ENCODE data around the gene SLC16A6.
"Not testable (repeated sequence)": the region's sequence is repeated elsewhere in the genome, so short reads cannot be mapped to it uniquely, and the experiment has no call there.

Gene SLC16A6

DNA sequence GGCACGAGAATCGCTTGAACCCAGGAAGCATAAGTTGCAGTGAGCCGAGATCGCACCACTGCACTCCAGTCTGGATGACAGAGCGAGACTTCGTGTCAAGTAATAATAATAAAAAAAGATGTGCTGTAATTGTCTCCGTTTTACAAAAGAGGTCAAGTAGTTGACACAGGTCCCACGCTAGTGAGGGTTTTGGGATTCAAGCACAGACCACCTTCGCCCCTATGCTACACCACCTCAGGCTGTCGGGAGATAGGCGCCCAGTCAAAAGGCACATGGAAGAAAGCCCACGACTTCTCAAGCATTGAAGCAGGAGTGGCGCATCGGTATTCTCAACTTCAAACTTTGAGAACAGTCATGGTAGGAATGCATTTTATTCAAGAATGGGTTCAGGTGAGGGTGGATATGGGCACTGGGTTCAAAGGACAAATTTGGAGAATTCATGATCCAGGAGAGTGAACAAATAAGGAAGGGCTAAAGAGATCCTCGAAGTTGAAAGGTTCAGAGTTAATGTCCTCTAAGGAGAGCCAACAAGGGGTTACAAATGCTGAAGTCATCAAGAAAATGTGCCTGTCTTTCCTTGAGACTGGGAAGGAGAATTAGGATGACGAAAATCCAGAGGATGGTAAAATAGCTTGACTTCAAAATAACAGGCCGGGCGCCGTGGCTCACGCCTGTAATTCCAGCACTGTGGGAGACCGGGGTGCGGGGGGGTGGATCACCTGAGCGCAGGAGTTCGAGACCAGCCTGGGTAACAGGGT lies 44.5 kb downstream of the SLC16A6 start:
- no peak for DNase-seq

DNA sequence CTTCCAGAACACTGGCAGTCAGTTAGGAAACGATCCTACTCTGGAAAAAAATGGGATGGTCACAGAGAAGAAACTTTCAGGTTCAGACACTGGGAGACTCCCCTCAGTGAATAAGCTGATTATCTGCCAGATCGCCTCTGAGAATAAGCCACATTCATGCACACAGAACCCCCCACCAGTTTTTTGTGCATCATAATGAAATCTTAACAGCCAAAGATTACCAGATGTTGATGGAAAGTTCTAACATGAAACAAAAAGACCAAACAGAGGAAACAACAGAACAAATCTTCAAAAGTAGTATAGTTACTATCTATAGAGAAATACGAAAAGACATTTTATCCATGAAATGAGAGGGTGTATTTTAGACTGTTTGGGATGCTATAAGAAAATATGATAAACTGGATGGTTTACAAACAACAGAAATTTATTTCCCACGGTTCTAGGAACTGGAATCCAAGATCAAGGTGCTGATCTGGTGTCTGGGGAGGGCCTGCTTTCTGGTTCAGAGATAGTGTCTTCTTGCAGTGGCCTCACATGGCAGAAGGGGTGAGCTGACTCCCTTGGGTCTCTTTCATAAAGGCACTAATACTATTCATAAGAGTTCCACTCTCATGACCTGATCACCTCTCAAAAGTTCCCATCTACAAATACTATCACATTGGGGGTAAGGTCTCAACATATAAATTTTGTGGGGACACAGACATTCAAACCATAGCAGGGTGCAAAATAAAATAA lies 51.1 kb downstream of the SLC16A6 start:
- peak in 1 of 5 experiments; percentile 62 for DNase-seq

DNA sequence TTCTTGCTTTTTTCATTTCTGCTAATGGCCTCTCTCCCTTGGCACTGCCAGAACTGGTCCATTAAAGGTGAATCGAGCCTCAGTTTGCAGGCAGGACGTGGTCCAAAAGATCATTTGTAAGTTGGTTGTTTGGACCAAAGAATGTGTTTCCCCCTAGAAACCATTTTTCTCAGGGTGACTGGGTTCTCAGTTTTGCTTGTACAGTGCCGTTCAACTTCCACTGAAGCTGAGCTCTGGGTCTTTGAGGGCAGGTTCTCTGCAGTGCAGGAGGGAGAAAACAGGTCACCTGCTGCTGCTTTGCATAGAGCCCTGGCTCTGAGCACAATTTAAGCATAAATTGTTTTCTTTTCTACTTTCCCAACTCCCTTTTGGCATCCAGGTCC lies 52.1 kb downstream of the SLC16A6 start:
- DNase-seq = peak in 1 of 5 experiments; percentile 83

DNA sequence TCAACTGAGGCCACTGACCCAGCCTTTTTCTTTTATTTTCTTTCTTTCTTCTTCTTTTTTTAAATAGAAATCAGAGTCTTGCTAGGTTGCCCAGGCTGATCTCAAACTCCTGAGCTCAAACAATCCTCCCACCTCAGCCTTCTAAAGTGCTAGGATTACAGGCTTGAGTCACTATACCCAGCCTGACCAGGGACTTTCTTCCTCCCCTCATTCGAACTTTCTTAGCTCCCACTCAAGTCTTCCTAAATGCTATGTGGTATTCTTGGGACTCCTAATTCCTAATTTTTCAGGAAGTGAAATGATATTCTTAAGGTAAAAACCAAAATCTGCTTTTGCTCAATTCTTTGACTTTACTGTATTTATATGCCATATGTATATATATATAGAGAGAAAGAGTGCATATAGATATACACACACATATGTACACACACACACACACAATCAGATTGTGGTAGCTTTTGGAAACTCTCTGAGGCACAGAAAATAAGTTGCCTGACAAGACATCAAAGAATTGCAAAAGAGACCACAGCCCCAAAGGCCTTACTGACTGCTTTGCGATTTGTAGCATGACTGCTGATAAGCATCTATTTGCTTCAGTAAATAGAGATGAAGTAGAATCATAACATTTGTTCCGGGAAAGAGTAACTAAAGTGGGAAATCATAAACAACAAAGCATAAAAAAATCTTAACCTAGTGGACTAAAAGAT lies 52.6 kb downstream of the SLC16A6 start:
- peak in 3 of 5 experiments; percentile 29 to 92 (median 31) for DNase-seq

DNA sequence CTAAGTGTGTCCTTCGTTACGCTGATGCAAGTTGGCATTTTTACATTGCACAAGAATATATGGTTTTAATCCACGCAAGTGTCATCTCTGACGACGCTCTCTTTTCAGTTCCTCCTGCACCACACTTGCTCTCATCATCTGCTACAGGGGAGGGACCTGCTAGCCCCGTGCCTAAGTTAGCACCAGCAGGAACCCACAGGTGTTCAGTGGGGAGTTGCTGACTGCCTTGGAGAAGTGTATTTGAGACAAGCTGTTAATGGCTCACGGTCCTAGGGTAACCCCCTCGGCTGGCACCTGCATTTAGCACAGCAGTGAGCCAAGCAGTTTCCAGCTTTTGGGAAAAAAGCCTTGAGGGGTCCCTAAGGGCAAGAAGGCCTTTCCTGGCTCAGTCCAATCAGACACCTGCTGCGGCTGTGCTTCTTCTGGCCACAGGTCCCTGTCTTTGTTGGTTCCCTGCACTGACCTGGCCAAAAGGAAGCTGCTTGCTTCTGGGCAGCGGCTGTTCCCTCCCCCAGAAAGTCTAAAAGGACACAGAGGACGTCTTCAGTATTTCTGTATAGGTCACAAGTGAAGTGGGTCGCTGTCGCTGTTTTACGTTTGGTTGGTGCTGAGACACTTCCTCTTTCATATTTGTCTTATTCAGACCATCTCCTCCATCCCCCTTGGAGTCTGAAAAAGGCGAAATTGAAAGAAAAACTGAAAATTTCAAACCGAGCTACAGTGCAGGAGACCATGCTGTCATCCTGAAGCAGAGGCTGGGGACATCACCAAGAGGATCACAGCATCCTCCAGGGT lies 53.4 kb downstream of the SLC16A6 start:
- peak in 3 of 5 experiments; percentile 46 to 86 (median 85) for DNase-seq

DNA sequence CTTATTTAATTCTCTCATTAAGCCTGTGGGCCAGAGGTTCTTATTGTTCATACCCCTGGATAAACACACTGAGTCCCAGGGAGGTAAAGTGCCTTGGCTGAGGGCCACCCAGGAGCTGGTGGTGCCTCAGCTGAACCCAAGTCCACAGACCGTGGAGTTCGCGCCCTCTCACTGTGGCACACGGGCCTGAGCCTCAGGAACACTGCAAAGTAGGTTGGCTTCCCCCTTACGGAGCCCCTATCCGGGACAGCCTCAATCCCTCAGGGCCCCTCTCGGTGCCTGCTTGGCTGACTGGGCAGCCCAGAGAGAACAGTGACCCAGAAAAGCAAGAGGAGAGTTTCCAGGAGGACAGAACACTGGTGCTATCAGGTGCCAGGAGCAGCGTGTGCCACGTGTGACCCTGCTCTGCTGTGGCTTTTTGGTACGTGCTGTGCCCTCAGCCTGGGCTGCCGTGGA lies 55.6 kb downstream of the SLC16A6 start:
- not testable (repeated sequence) for DNase-seq

DNA sequence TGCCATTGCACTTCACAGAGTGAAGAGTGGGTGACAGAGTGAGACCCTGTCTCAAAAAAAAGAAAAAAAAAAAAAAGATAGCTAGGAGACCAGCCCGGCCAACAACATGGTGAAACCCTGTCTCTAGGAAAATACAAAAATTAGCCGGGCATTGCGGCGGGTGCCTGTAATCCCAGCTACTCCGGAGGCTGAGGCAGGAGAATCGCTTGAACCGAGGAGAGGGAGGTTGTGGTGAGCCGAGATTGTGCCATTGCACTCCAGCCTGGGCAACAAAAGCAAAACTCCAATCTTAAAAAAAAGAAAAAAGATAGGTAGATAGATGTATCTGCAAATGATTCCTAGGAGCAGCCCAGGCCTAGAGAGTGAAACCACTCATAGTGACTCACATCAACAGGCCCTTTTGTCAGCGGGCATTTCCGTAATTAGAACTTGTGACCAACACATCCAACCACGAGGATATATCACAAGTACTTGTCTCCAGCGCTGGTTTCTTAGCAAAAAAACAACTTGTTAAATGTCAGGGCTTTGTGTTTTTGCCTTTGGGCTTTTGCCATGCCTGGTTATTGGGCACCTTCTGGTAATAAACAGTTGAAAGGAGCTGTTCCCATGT lies 56.1 kb downstream of the SLC16A6 start:
- peak in 2 of 5 experiments; percentile 75 to 80 for DNase-seq

DNA sequence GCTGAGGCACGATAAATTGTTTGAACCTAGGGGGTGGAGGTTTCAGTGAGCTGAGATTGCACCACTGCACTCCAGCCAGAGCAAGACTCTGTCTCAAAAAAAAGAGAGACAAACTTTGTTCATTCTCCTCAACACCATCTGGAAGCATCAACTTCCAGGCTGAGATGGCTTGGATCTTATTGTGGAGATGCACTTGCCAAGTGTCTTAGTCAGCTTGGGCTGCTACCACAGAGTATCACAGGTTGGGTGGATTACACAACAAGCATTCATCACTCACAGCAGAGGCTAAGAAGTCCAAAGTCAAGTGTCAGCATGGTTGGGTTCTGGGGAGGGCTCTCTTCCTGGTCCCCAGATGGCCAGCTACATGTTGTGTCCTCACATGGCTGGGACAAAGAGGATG lies 58.2 kb downstream of the SLC16A6 start:
- DNase-seq = not testable (repeated sequence)

DNA sequence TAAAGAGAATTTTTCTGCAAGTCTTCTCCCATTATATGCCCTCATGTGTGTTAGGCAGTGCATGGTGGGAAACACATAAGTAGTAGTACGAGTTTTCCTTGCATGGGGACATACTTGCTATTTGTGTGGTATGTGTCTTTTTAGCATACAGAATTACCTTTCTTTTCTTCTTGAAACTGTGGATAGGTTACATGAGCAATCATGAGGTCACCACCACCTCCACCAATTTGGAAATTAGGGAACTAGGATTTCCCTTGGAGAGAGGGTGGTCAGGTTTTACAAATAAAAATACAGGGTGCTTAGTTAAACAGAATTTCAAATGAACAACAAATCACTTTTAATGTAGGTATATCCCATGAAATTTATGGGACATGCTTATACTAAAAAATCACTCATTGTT lies 59.4 kb downstream of the SLC16A6 start:
- DNase-seq = no peak

DNA sequence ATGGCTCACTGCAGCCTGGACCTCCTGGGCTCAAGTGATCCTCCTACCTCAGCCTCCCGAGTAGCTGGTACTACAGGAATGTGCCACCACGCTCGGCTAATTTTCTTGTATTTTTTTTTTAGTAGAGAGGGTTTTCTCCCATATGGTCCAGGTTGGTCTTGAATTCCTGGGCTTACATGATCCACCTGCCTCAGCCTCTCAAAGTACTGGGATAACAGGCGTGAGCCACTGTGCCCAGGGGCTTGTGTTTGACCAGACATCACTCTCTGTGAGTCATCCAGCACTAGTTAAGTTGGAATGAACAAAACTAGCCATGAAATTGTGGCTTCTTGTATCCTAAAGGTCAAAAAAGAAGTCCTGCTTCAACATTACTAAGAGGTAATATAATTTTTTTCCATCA lies 59.8 kb downstream of the SLC16A6 start:
- not testable (repeated sequence) for DNase-seq

DNA sequence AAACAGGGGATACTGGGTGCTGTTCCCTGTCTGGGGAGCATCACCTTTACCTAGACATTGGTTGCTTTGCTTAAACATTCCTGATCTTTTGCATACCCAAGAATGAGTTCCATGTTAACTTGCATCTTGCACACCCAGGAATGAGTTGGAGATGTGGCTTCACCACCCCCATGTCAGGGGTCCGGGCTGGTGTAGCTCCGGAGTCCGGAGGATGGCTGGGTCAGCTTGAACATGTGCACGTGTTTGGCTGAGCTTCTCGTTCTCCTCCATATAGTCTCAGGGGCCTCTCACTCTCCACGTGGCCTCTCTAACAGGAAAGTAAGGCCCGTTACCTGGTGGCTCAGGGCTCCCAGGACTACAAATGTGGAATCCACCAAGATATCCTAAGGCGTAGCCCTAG lies 61.3 kb downstream of the SLC16A6 start:
- no peak for DNase-seq

DNA sequence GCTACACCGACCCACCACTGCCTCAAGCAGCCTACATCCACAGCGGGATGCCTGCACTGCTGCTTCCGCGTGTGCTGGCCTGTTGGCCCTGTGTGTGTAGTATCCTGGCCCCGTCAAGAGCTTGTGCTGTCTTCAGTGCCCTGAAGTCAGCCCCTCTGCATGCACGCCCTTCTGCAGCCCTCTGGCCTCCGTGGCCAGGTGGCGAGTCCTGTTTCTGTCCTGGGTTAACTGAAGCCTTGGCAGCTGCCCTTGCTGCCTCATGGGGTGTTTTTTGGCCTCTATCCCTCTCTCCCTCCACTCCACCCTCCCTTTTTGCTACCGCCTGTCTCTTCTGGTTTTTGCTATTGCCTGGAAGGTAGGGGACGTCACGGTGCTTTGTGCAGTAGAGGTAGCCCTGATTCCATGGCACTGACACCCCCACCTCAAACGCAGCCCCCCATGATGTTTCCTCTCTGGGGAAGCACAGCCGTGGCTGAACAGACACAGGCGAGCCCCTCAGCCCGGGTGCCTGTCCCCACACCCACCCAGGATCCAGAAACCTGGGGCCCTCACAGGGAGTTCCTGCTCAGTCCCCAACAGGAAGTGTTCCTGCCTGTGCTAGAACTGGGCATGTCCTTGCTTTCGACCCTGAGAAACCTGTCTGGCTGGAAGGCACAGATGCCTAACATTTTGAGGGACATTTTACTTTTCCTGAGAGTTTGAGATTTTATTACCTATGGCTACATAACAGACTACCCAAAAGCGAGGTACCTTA lies 61.9 kb downstream of the SLC16A6 start:
- no peak for DNase-seq

DNA sequence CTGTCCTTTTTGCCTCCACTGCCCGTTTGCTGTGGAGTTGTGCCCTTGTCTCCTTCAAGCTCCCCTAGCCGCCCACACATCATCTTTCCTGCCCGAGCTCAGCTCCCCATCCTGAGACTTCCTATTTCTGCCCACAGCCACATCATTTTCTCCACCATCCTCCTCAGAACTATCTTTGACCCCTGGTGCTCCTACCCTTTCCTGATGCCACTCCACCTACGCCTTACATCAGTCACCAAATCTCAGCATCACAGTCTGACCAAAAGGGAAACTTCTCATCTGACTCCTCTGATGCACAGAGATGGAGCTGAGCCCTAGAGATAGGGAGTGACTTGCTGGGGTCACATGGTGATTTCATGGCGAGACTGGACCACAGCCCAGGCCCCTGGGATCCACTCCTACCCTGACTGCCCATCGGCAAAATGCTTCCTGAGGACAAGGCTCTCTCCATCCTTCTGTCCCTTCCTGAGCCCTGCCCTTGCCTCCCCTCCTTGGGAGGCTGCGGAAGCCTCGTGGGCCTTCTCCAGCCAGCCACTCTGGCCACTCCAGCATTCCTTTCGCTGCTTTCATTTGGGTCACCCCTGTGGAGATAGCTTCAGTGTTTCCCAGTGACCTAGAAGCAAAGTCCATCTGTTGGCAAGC lies 62.8 kb downstream of the SLC16A6 start:
- not testable (repeated sequence) for DNase-seq

DNA sequence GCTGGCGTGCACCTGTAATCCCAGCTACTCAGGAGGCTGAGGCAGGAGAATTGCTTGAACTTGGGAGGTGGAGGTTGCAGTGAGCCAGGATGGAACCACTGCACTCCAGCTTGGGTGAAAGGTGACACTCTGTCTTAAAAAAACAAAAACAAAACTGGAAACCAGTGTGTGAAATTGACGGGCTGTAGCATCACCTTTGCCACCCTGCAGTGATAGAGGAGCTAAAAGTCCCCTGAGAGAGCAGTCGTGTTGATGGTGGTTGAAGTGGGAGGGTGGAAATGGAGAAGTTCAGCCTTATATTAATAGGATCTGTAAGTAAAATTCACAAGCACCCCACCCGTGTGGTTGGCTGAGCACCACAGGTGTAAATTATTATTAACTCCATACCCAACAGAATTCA lies 65.9 kb downstream of the SLC16A6 start:
- not testable (repeated sequence) for DNase-seq

DNA sequence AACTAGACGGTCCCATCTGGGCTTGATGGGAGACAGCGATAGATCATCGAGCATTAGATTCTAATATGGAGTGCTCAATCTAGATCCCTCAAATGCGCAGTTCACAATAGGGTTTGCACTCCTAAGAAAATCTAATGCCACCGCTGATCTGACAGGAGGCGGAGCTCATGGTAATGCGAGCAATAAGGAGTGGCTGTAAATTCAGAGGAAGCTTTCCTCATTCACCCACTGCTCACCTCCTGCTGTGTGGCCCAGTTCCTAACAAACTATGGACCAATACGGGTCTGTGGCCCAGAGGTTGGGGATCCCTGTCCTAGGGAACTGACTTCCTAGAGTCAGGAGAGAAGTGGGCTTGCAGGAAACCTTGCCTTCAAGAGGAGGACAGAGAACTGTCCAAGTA lies 68.3 kb downstream of the SLC16A6 start:
- DNase-seq = no peak

DNA sequence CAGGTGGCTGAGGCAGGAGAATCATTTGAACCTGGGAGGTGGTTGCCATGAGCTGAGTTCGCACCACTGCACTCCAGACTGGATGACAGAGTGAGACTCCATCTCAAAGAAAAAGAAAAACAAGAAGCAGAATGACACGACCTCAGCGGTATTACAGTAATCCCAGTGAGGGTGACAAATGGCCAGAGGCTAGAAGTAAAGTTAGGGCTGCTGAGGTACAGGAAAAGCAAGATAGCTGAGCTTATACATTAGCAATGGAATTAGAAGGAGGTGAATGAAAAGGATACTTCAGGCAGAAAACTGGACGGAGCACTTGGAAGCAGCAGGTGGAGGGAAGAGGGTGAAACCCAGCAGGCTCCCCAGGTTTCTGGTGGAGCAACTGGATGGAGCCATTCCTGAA lies 69.1 kb downstream of the SLC16A6 start:
- no peak for DNase-seq

DNA sequence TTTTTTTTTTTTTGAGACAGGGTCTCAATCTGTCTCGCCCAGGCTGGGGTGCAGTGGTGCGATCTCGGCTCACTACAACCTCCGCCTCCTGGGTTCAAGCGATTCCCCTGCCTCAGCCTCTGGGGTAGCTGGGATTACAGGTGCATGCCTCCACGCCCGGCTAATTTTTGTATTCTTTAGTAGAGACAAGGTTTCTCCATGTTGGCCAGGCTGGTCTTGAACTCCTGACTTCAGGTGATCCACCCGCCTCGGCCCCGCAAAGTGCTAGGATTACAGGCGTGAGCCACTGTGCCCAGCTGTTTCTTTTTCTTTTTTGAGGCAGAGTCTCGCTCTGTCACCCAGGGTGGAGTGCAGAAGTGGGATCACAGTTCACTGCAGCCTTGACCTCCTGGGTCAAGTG lies 70.1 kb downstream of the SLC16A6 start:
- DNase-seq = not testable (repeated sequence)

DNA sequence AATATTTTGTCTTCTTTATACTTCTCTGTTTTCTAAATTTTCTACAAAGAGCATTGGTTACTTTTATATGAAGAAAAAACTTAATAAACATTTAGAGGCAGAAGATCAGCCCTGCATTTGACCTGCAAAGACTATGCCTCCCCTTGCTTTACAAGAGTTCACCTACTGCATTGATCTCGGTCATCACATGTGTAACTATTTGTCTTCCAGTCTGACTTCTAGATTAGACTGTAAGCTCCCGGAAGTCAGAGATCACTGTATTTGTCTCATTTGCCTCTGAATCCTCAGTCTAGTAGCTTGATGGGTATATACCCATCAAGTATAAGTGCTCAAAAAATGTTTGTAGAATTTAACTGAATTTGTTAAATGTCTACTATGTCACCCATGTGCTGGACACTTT lies 70.7 kb downstream of the SLC16A6 start:
- DNase-seq = not testable (repeated sequence)

DNA sequence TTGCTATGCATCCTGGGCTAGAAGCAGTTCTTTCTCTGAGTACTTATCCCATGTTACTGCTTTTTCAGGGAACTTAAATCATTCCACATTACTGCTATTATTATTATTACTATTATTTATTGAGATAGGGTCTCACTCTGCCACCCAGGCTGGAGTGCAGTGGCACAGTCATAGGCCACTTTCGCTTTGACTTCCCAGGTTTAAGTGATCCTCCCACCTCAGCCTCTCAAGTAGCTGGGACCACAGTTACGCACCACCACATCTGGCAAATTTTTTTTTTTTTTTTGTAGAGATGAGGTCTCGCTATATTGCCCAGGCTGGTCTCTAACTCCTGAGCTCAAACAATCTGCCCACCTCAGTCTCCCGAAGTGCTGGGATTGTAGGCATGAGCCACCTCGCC lies 71.5 kb downstream of the SLC16A6 start:
- DNase-seq = not testable (repeated sequence)

Data from T-helper 2 cell (primary cell).